NCI-H187 (cell line): Measurements from ENCODE around the gene STX18.

ENCODE experiments used
- DNase-seq, 2 experiments: peaks; one replicate each; lab custom pipeline; 2025; lab: John Stamatoyannopoulos, UW

Gene STX18

GRCh38 chr4:4398430-4398829, 143.4 kb downstream of the STX18 start:
- no peak for DNase-seq

GRCh38 chr4:4397441-4397819, 144.4 kb downstream of the STX18 start:
- DNase-seq = no peak

GRCh38 chr4:4396628-4397440, 145.0 kb downstream of the STX18 start:
- no peak for DNase-seq

GRCh38 chr4:4395849-4396627, 145.8 kb downstream of the STX18 start:
- DNase-seq = peak; percentile 37 to 84

- DNase-seq = no peak
These were observed 146.5 kb downstream of the STX18 start for GRCh38 chr4:4395371-4395770.

GRCh38 chr4:4394644-4395043, 147.2 kb downstream of the STX18 start:
- DNase-seq = no peak

- no peak for DNase-seq
These were observed 149.2 kb downstream of the STX18 start for GRCh38 chr4:4392501-4393183.

GRCh38 chr4:4391866-4392265, 150.0 kb downstream of the STX18 start:
- DNase-seq = no peak

GRCh38 chr4:4390515-4391240, 151.2 kb downstream of the STX18 start:
- no peak for DNase-seq

- DNase-seq = no peak
These were observed 151.8 kb downstream of the STX18 start for GRCh38 chr4:4390046-4390445.

- DNase-seq = no peak
These were observed 152.8 kb downstream of the STX18 start for GRCh38 chr4:4388836-4389575.

GRCh38 chr4:4388311-4388790, 153.5 kb downstream of the STX18 start:
- DNase-seq = no peak

GRCh38 chr4:4387531-4388310, 154.1 kb downstream of the STX18 start:
- DNase-seq = no peak

GRCh38 chr4:4386736-4387392, 155.0 kb downstream of the STX18 start, which contains the start of gene NSG1:
NSG1 (plus strand) TSS chr4:4387102; CDS start chr4:4387630, 528 bp downstream.
- no peak for DNase-seq

- no peak for DNase-seq
These were observed 155.5 kb downstream of the STX18 start for GRCh38 chr4:4386296-4386735.

- DNase-seq = no peak
These were observed 156.0 kb downstream of the STX18 start for GRCh38 chr4:4385729-4386295.

GRCh38 chr4:4384837-4385236, 157.0 kb downstream of the STX18 start:
- DNase-seq = no peak

GRCh38 chr4:4383085-4383484, 158.8 kb downstream of the STX18 start:
- DNase-seq = no peak

- DNase-seq = no peak
These were observed 162.2 kb downstream of the STX18 start for GRCh38 chr4:4379540-4380087.
